Breast epithelium (tissue), 3 donors: ENCODE data around the gene GAPT.

Experiments used
- CTCF ChIP-seq, 3 donors: fragments of 450-650 bp; IDR thresholded peaks; one replicate each; pipeline ENCODE4 v1.5.1; 2016 to 2017; ENCODE audit warnings: antibody characterized with exemption in 3 of 3, mild to moderate bottlenecking in 3 of 3, moderate library complexity in 3 of 3
- POLR2A ChIP-seq: fragments of 450-650 bp; IDR thresholded peaks from one replicate; pipeline ENCODE4 v1.6.1; 2016; ENCODE audit warnings: antibody characterized with exemption, mild to moderate bottlenecking, moderate library complexity
- POLR2AphosphoS5 ChIP-seq, 3 donors: sonication (generic); formaldehyde crosslinking; IDR thresholded peaks; one replicate each; pipeline ENCODE4 v1.6.1; 2017; ENCODE audit warnings: antibody characterized with exemption in 3 of 3

GRCh38 chr5:58462623-58463230 is 28.5 kb upstream of the GAPT start:
- TF ChIP-seq CTCF (IDR thresholded peaks at IDR 0.05) (peak; percentile 72 to 84 (median 77)), POLR2AphosphoS5 (IDR thresholded peaks at IDR 0.05) (no peak), POLR2A (no peak)
